Heart right ventricle (tissue), 16 donors: Measurements from ENCODE around the gene NGEF. TPM values are rescaled to one million over a fixed set of nuclear protein-coding genes. Genes with fewer than 3 reads are reported as not detected.

Source experiments
- ATAC-seq, 8 donors: fragments of 200-7000 bp; cut with Tn5 transposase; one replicate each; pipeline ENCODE4 v1.9.1; 2020; ENCODE audit warnings: mild to moderate bottlenecking in 8 of 8, moderate library complexity in 8 of 8, moderate number of reproducible peaks in 1 of 8
- DNase-seq, 2 donors: peaks; one replicate each; pipeline ENCODE4 v3.0.0-alpha.2; 2020
- H3K27ac ChIP-seq, 10 donors: fragments of 200-600 bp; sonication (generic) in 2 of 10; one replicate each; pipeline versions ENCODE4 v1.5.0 to v1.8.0; 2020 to 2022; ENCODE audit warnings: mild to moderate bottlenecking in 3 of 10
- H3K27me3 ChIP-seq, 7 donors: fragments of 200-600 bp; one replicate each; pipeline ENCODE4 v1.8.0; 2021 to 2022; ENCODE audit warnings: mild to moderate bottlenecking in 2 of 7
- H3K36me3 ChIP-seq, 9 donors: fragments of 200-600 bp; sonication (generic) in 1 of 9; one replicate each; pipeline versions ENCODE4 v1.5.0 to v1.8.0; 2020 to 2022; ENCODE audit warnings: mild to moderate bottlenecking in 2 of 9
- H3K4me1 ChIP-seq, 9 donors: fragments of 200-600 bp; sonication (generic) in 1 of 9; one replicate each; pipeline versions ENCODE4 v1.5.0 to v1.8.0; 2020 to 2022; ENCODE audit warnings: mild to moderate bottlenecking in 4 of 9
- H3K4me3 ChIP-seq, 10 donors: fragments of 200-600 bp; sonication (generic) in 2 of 10; one replicate each; pipeline versions ENCODE4 v1.5.0 to v1.8.0; 2020 to 2022; ENCODE audit warnings: mild to moderate bottlenecking in 7 of 10, moderate library complexity in 2 of 10
- H3K9me3 ChIP-seq, 11 donors: fragments of 200-600 bp in 10 of 11; sonication (generic) in 2 of 11; one replicate each; pipeline versions ENCODE4 v1.5.0 to v1.8.0; 2013 to 2022; ENCODE audit warnings: mild to moderate bottlenecking in 2 of 11, control low read depth in 1 of 11, moderate library complexity in 1 of 11
- WGBS, 2 donors: extraction: QIAGEN DNeasy Blood & Tissue Kit; methylation state at CpG; one replicate each; pipeline ENCODE4 v1.1.7; 2013; ENCODE audit warnings: inconsistent platforms in 1 of 2; 5-methylcytosine and 5-hydroxymethylcytosine counted together
- intact Hi-C, 10 donors: fragments of 100-400 bp; cut with DNase I; formaldehyde crosslinking; loops; one replicate each; pipeline versions ENCODE4 v1.11.1 to v1.14.2; 2022
- polyA plus RNA-seq, 2 donors: library from polyadenylated mRNA; stranded (reverse); fragments of 200-250 nt; gene quantifications; one replicate each; pipeline ENCODE4 v1.2.3, GENCODE V29; 2013
- total RNA-seq, 10 donors: library from RNA; stranded (reverse); fragmentation: NEBNext Ultra II Directional in 3 of 10; extraction: Animal tissue kit (Norgen Biotek cat#: 25700) in 3 of 10; gene quantifications; one replicate each; pipeline versions ENCODE4 v1.2.1 to v1.2.4, GENCODE V29; 2021 to 2023
- TF ChIP-seq, protein P1 (sequence below), 9 donors: fragments of 200-600 bp; sonication (generic) in 2 of 9; IDR thresholded peaks; one replicate each; pipeline versions ENCODE4 v1.5.0 to v1.8.0; 2021 to 2022; ENCODE audit warnings: antibody characterized with exemption in 9 of 9, mild to moderate bottlenecking in 5 of 9, moderate library complexity in 1 of 9
- donor health status: Arrhythmogenic right ventricular cardiomyopathy.
- donor health status: ischemic (EF 13 %, LVEDD 7.1; RV severe dilation, severe dysfunction).
- donor health status: healthy with polysubstance abuse.
- donor health status: DM: no; HTN: yes; CAD: no.
- donor health status: DM: no; HTN: no; CAD: no.
- donor health status: ischemic (EF 25% LVEDD 6.9; RV normal size, moderate dysfunction).
- donor health status: ischemic (EF 25% LVEDD 5.7; RV mildly dilated, moderate dysfunction).
- donor health status: healthy.
- donor health status: DM: yes; HTN: yes; CAD: no.
- donor health status: Ischemic cardiomyopathy.
- donor health status: ischemic (EF 35%, LVEDD 5.7; RV mildly dilated, moderate dysfunction).
- donor health status: nonischemic (EF 11% LVEDD 7.7; RV severe dilation, severe dysfunction).
- donor health status: DM: yes; HTN: yes; CAD: no.
- donor health status: PGD.
- donor health status: ischemic (EF 29% LVEDD 5.4; RV normal size, mild dysfunction).
- donor health status: nonischemic (EF 23%, LVEDD 6.1; RV moderate dilation, normal function).

Gene NGEF
- total and polyA plus RNA-seq, 12 donors: 0.27 to 0.75 (median 0.54) TPM; not detected in 3

- ATAC-seq: no peak
- no peaks in the 10 kb centered on the region for H3K36me3 ChIP-seq
- H3K27ac ChIP-seq: no peak overlapping the region
- no peak overlapping the region for H3K4me3 ChIP-seq
- no peak for DNase-seq
- intact Hi-C loops: no loop called here
- 66 to 71% methylated on average over 7 of the region's 7 CpGs for WGBS, 2 donors
- H3K9me3 ChIP-seq: no peaks in the 10 kb centered on the region
- TF ChIP-seq, protein P1, sequence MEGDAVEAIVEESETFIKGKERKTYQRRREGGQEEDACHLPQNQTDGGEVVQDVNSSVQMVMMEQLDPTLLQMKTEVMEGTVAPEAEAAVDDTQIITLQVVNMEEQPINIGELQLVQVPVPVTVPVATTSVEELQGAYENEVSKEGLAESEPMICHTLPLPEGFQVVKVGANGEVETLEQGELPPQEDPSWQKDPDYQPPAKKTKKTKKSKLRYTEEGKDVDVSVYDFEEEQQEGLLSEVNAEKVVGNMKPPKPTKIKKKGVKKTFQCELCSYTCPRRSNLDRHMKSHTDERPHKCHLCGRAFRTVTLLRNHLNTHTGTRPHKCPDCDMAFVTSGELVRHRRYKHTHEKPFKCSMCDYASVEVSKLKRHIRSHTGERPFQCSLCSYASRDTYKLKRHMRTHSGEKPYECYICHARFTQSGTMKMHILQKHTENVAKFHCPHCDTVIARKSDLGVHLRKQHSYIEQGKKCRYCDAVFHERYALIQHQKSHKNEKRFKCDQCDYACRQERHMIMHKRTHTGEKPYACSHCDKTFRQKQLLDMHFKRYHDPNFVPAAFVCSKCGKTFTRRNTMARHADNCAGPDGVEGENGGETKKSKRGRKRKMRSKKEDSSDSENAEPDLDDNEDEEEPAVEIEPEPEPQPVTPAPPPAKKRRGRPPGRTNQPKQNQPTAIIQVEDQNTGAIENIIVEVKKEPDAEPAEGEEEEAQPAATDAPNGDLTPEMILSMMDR (IDR thresholded peaks at IDR 0.05): no peak
- peaks cover 0 to 63% (median 23%) of the 10 kb centered on the region in 7 donors for H3K27me3 ChIP-seq
- H3K4me1 ChIP-seq: no peaks in the 10 kb centered on the region
Observed at GRCh38 chr2:232979871-232980461, 33.1 kb downstream of the NGEF start.

GRCh38 chr2:232977438-232977971 lies 35.6 kb downstream of the NGEF start:
- Histone ChIP-seq H3K4me3 (no peak overlapping the region), H3K27me3 (peaks cover 0 to 54% (median 13%) of the 10 kb centered on the region in 7 donors), H3K9me3 (peaks cover 0 to 4% (median 0%) of the 10 kb centered on the region in 11 donors), H3K36me3 (no peaks in the 10 kb centered on the region), H3K27ac (no peak overlapping the region), H3K4me1 (no peaks in the 10 kb centered on the region)
- no peak for ATAC-seq
- DNase-seq: no peak
- intact Hi-C loops: no loop called here
- WGBS, 2 donors: 88 to 90% methylated on average over 10 of the region's 10 CpGs
- TF ChIP-seq, protein P1 (IDR thresholded peaks at IDR 0.05): no peak

DNA sequence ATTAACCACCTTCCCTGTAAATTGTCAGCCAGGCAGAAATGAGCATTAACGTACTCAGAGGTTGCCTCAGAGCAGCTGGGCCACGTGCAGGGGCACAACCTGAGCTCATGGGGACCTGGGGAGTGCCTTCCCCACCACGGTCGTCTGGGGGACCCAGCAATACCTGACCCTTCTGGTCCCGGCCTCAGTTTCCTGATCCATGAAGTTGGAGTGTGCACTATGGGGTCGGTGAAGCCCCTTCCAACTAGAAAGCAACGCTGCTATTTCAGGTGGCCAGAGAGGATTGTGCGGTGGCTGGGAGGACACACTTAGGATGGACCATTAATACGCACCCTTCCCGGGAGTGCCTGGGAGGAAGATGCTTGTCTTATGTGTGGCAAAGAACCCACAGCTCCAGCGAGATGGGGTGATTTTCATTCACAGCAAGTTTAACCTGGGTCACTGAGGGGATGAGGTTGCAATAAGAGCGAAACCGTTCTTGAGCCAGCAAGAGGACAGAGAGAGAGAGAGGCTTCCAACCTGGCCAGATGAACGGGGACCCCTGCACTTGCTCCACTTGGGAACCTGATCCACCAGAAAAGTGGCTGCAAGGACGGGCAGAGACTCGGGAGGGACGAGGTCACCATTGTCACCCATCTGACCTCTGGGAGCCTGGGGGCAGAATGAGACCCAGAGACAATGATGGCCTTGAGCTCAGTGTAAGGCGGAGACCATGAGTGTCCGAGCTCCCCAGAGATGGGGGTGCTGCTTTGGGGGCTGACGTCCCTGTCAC lies 36.2 kb downstream of the NGEF start:
- ATAC-seq (no peak), DNase-seq (no peak)
- WGBS, 2 donors: 75 to 84% methylated on average over 20 of the region's 20 CpGs
- peaks cover 0 to 48% (median 8%) of the 10 kb centered on the region in 7 donors for H3K27me3 ChIP-seq
- no peak overlapping the region for H3K27ac ChIP-seq
- no peak overlapping the region for H3K4me3 ChIP-seq
- H3K36me3 ChIP-seq: no peaks in the 10 kb centered on the region
- intact Hi-C loops: no loop called here
- TF ChIP-seq, protein P1 (IDR thresholded peaks at IDR 0.05): no peak
- H3K4me1 ChIP-seq: no peaks in the 10 kb centered on the region
- H3K9me3 ChIP-seq: peaks cover 0 to 4% (median 0%) of the 10 kb centered on the region in 11 donors

DNA sequence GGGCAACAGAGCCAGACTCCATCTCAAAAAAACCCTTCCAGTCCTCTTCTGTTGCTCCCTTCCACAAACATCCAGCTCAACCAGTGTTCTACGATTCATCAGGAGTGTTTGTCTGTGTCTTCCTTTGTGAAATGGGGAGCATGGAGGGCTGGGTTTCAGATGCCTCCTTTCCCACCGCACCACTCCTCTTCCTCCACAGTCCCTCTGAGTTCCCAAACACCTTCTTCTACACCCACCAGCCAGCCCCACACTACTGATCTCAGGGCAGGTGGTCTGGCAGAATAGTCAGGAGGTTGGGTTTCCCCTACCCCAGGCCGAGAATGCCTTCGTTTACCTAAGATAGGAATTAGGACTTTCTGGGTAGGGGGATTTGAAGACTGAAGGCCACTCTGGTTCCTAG lies 36.9 kb downstream of the NGEF start:
- Histone ChIP-seq H3K4me1 (no peaks in the 10 kb centered on the region), H3K36me3 (no peaks in the 10 kb centered on the region), H3K27me3 (peaks cover 0 to 51% (median 9%) of the 10 kb centered on the region in 7 donors), H3K4me3 (no peak overlapping the region), H3K9me3 (peaks cover 0 to 4% (median 0%) of the 10 kb centered on the region in 11 donors), H3K27ac (no peak overlapping the region)
- WGBS, 2 donors: 89% methylated on average over 4 of the region's 4 CpGs
- no peak for ATAC-seq
- TF ChIP-seq, protein P1 (IDR thresholded peaks at IDR 0.05): no peak
- DNase-seq: no peak
- intact Hi-C loops: no loop called here
